GM19468 (cell line): ENCODE data around the gene NRAP.

Experiments used
- ATAC-seq: cut with Tn5 transposase; IDR thresholded peaks from one replicate; pipeline ENCODE4 v1.9.1; 2021; ENCODE audit warnings: mild to moderate bottlenecking, moderate library complexity, moderate number of reproducible peaks; ENCODE audit not compliant: unreplicated experiment; ENCODE audit errors: extremely low read depth

Gene NRAP

DNA sequence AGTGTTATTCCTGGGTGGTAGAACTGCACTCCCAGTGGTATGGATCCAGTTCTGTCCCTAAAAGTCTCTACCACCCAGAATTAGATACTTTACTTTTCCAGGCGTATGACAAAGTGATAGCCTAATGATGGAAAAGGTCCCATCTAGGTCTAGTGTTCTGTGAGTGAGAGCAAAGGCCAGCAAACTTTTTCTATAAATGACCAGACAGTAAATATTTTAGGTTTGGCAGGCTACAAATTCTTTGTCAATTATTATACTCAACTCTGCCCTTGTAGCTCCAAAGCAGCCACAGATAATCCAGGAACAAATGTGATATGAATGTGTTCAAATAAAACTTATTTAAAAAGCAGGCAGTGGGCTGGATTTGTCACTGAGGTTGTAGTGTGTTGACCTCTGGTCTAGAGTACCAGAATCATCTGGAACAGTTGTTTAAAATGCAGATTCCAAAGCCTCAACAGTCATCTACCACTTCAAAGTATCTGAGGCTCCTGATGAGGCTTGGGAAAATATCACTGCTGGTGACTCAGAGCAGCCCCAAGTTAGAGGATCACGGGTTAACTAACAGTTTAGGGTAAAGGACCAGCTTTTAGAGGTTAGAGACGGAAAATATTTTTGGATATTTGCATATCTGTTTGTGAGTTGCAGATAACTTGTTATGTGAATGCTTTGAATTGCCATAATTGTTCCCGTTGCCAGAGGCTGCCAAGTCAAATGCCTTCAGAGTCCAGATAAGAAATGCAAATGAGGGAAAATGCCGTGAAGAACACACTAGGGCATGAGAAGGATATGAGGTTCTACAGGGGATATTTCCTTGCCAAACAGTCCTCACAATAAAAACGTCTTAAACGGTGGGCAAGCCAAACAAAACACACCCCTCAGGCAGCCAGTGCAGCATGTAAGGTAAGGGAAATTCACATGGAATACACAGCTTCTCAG is 19.4 kb downstream of the NRAP start:
- ATAC-seq, result no peak

DNA sequence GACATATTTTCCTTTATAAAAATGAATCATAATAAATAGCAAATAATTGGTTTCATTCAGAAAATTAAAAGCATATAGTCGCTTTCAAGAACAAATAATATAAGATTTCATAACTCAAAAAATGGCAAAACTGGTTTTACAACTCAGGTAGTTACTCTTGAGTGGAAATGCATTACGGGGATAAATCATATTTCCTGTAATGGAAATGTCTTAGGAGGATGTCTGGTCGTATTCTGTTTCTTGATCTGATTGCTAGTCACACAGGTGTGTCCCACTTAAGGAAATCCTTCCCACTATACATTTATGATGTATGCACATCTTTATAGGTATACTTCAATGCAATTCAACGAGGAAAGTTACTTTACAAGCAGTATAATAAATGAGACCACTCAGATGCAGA is 20.7 kb downstream of the NRAP start:
- no peak for ATAC-seq

DNA sequence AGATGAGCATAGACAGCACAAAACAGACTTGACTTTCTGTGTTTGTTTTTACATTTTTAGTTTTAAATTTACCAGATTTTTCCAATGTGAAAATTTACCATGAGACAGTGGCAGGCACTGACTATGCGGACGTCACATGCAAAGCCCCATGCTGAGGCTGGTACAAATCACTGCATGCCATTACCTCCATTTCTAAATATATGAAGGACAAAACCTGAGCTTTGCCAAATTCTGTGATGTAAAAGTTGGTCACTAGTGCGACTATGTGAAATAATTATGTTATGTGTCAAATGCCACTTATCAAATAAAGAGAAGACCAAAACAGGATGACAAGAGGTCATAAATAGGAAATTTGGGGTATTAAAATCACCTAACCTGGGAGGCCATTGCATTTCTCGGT is 22.1 kb downstream of the NRAP start:
- no peak for ATAC-seq

DNA sequence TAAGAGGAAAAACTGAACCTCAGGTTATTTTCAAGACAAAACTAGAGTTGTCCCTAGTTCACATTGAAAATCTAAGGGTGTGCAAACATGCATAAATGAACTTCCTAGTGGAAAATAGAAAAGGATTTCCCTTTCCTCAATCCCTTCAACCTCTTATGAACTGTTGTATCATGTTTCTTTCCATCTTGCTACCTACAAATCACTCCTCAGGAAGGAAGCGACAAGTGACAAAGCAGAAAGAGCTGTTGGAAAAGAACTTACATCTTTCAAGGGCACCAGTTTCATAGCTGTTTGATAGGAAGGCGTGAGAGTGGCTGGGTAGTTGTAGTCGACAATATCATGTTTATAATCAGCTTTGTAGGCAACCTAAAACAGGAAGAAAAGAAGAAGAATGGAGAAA is 23.9 kb downstream of the NRAP start:
- ATAC-seq, result no peak

- no peak for ATAC-seq
Observed at GRCh38 chr10:113631684-113632367, 32.0 kb downstream of the NRAP start.

GRCh38 chr10:113630929-113631533 is 32.8 kb downstream of the NRAP start:
- no peak for ATAC-seq

DNA sequence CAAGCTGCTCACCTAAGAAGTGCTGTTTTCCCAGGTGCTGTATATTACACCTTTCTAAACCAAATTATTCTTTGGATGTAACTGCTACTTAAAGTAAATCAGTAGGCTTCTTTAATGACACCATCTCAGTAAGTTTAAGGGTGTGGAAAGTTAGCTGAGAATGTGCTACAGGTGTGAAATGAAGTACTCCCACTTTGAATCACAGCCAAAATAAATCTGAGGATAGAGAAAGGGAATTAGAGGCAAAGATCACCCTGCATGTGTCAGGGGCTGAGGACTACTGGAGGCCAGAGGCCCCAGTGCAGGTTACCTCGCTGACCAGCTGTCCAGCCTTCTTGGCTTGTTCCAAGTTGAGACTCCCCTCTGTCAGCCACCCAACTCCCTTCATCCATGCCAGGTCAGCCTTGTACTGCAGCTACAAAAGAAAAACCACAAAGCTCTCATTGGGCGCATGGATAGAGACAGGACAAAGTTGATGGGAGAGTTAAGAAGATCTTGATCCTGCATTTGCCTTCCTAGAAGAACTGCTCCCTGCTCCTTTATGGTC is 35.2 kb downstream of the NRAP start:
- no peak for ATAC-seq

- no peak for ATAC-seq
Observed at GRCh38 chr10:113627836-113628235, 36.0 kb downstream of the NRAP start.

- no peak for ATAC-seq
Observed at GRCh38 chr10:113626809-113627355, 37.0 kb downstream of the NRAP start.

GRCh38 chr10:113625461-113626186 is 38.2 kb downstream of the NRAP start:
- ATAC-seq, result no peak

- no peak for ATAC-seq
Observed at GRCh38 chr10:113622831-113623230, 41.0 kb downstream of the NRAP start.

DNA sequence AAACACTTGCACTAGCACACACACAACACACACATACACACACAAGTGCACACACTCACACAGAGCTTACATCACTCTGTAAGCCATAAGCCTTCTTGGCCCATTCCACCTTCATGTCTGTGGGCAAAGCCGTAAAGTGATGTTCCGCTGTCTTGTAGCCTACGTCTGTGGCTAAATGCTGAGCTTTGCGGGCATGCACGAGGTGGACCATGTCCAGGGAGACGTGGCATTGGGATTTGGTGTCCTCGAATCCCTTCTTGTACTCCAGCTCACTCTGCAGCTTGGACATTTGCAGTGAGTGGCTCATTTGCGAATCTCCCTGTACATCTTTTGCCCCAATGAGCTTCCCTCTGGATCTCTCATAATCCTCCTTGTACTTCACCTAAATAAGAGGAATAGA is 42.0 kb downstream of the NRAP start:
- ATAC-seq, result no peak

DNA sequence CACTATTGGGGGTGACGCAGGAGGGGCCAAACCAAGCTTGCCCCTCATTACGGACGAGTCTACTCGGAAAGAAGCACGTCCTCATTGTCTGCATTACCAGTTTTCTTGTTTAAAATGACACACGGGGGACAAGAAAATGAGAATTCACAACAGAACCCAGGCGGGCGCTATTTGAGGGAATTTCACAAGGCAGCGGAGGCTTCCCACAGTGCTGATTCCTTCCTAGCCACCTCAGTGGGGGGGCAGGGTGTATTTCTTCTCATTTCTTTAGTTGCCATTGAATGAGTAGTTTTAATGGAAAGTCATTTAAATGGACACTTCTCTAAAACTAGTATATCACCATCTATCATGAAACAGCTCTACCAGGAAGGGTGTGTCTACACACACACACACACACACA is 42.9 kb downstream of the NRAP start:
- no peak for ATAC-seq

DNA sequence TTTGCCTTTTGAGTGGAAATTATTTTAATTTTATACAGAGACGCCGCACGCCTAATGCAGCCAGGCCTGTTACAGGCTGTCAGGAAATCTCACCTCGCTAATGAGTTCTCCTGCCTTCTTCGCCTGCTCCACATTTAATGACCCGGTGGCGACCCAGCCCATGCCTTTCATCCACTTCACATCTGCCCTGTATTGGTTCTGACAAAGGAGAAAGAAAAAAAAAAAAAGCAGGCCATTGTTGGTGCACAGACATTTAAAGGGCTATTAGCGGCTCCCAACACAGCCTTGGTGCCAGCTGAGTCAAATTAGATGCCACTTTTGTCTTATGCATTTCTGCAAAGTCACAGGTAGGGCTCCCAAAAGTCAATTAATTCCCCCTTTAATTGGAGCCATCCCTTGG is 43.3 kb downstream of the NRAP start:
- no peak for ATAC-seq

- ATAC-seq, result no peak
Observed at GRCh38 chr10:113619401-113619800, 44.4 kb downstream of the NRAP start.

DNA sequence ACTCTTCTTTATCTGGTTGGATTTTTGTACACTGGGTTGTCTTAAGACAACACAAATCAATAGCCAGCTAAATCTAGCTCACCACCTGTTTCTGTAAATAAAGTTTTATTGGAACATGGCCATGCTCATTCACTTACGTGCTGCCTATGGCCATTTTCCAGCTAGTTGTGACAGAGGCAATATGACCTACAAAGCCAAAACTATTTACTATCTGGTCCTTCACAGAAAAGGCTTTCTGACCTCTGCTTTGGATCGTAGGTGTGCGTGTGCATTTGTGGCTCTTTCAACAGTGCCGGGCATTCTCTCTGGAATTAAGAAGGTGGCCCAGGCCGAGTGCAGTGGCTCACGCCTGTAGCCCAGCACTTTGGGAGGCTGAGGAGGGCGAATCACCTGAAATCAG is 45.5 kb downstream of the NRAP start:
- ATAC-seq, result no peak

GRCh38 chr10:113617086-113617485 is 46.8 kb downstream of the NRAP start:
- ATAC-seq, result no peak

GRCh38 chr10:113616244-113617074 is 47.4 kb downstream of the NRAP start:
- ATAC-seq, result no peak
